ENCODE results near the gene PCDHGA5. TPM values are rescaled to one million over a fixed set of nuclear protein-coding genes. Genes with fewer than 3 reads are reported as not detected.
"Not testable (repeated sequence)": the region's sequence is repeated elsewhere in the genome, so short reads cannot be mapped to it uniquely, and the experiment has no call there.

The PCDHGA5 gene
- total RNA-seq, 6 donors from 2014 or later: 0.97 to 7.3 (median 2.0) TPM

DNA sequence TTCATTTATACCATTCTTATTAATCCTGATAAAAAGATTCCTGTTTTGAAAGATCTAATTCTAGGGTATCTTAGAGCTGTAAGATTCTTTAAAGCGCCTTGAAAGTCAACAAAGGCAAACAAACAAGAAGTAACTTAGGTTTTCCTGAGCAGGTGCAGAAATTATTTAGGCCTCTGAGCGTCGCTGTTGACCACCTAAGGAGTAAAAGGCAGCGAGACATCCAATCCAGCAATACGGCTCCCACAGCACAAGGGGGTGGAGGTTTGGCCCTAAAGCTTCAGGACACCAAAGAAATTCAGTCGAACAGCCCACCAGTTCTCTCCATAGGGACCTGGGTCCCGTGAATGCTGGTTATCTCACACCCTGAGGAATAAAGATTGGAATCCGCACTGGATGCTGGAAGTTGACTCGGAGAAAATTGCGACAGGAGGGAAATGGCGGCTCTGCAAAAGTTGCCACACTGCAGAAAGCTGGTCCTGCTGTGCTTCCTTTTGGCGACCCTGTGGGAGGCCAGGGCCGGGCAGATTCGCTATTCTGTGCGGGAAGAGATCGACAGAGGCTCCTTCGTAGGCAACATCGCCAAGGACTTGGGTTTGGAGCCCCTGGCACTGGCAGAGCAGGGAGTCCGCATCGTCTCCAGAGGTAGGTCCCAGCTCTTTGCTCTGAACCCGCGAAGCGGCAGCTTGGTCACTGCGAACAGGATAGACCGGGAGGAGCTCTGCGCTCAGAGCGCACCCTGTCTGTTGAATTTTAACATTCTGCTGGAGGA, 25.2 kb upstream of the PCDHGA5 start, which contains the start of gene PCDHGA2:
PCDHGA2 (plus strand) TSS at position 223 of the 769 bp plus-strand sequence.
- peaks cover 42 to 68% (median 52%) of the 10 kb centered on the region in 4 donors for H3K9me3 ChIP-seq
- DNase-seq (peak in 1 of 2 donors; percentile 19), ATAC-seq (ENCODE audit: low FRiP score in 2 of 2) (peak in 1 of 2 donors; percentile 16)
- H3K4me3 ChIP-seq: peak within 1 kb of the TSS in 2 of 4 donors; percentile 5 to 26
- no peak for TF ChIP-seq POLR2A (IDR thresholded peaks at IDR 0.05)
- peak in 2 of 6 experiments; percentile 13 to 18 for TF ChIP-seq CTCF (IDR thresholded peaks at IDR 0.05)
- no peak for TF ChIP-seq POLR2AphosphoS5 (IDR thresholded peaks at IDR 0.05)
- 8 to 20% methylated on average over 14 to 23 of the region's 27 CpGs for WGBS, 2 donors
- H3K27me3 ChIP-seq: no peaks in the 10 kb centered on the region
- no peaks in the 10 kb centered on the region for H3K4me1 ChIP-seq
- no peaks in the 10 kb centered on the region for H3K36me3 ChIP-seq
- no peak within 1 kb of the TSS for H3K27ac ChIP-seq

DNA sequence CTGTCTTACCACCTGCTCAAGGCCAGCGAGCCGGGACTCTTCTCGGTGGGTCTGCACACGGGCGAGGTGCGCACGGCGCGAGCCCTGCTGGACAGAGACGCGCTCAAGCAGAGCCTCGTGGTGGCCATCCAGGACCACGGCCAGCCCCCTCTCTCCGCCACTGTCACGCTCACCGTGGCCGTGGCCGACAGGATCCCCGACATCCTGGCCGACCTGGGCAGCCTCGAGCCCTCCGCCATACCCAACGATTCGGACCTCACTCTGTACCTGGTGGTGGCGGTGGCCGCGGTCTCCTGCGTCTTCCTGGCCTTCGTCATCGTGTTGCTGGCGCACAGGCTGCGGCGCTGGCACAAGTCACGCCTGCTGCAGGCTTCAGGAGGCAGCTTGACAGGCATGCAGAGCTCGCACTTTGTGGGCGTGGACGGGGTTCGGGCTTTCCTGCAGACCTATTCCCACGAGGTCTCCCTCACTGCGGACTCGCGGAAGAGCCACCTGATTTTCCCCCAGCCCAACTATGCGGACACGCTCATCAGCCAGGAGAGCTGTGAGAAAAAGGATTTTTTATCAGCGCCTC, 23.1 kb upstream of the PCDHGA5 start:
- not testable (repeated sequence) for H3K4me1 ChIP-seq; ATAC-seq (ENCODE audit: low FRiP score in 2 of 2); H3K27me3 ChIP-seq; H3K27ac ChIP-seq; H3K36me3 ChIP-seq; H3K4me3 ChIP-seq
- DNase-seq: peak in 1 of 2 donors; percentile 72
- peaks cover 34 to 78% (median 60%) of the 10 kb centered on the region in 4 donors for H3K9me3 ChIP-seq
- WGBS, 2 donors: 39 to 80% methylated on average over 7 to 22 of the region's 45 CpGs

GRCh38 chr5:141342773-141343172, 21.2 kb upstream of the PCDHGA5 start:
- H3K9me3 ChIP-seq: peaks cover 32 to 84% (median 59%) of the 10 kb centered on the region in 4 donors

DNA sequence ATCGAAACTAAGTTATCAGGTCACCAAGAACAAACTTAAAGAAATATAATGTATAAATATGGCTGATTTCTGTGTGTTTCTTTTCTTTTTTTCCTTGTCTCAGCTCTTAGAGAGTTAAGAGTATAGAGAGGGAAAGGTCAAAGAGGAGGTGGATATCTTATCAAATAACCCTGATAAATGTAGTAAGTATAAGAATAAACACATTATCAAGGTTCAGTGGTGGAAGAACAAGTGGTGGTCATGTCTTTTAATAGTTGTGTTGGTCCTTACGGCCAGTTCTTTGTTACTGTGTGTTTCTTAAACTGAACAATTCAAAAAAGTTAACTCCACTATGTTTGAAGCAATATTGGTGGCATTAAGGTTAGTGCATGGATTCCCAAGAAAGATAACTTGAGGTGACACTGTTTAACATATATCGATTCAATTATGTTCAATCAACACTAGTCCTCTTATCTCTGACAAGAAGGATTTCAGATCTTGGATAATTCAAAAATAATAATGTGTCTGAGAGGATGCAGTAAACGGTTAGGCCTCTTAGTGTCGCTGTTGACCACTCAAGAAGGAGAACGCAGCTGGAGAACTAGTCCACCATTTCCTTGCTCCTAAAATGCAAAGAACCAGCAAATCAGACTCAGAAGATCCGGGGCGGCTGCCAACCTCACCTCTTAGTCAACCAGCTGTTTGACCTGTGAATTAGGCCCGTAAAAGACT, 20.6 kb upstream of the PCDHGA5 start, which contains the start of gene PCDHGA3:
PCDHGA3 (plus strand) TSS at position 588 of the 711 bp plus-strand sequence. CDS start 205 bp downstream, outside the sequence.
- peaks cover 27 to 84% (median 52%) of the 10 kb centered on the region in 4 donors for H3K9me3 ChIP-seq
- H3K27me3 ChIP-seq: no peaks in the 10 kb centered on the region

More at GRCh38 chr5:141342773-141343172, 21.2 kb upstream of the PCDHGA5 start:
- no peaks in the 10 kb centered on the region for H3K4me1 ChIP-seq
- ATAC-seq (ENCODE audit: low FRiP score in 2 of 2) (no peak), DNase-seq (no peak)
- no peaks in the 10 kb centered on the region for H3K36me3 ChIP-seq
- no peaks in the 10 kb centered on the region for H3K27me3 ChIP-seq
- H3K4me3 ChIP-seq: no peak overlapping the region
- no peak overlapping the region for H3K27ac ChIP-seq
- TF ChIP-seq POLR2A (IDR thresholded peaks at IDR 0.05): no peak
- TF ChIP-seq CTCF (IDR thresholded peaks at IDR 0.05): no peak
- no peak for TF ChIP-seq EP300 (IDR thresholded peaks at IDR 0.05)
- TF ChIP-seq POLR2AphosphoS5 (IDR thresholded peaks at IDR 0.05): no peak
- 10 to 24% methylated on average over 1 of the region's 1 CpG for WGBS, 2 donors

More for the DNA sequence above, 20.6 kb upstream of the PCDHGA5 start, which contains the start of gene PCDHGA3:
- Histone ChIP-seq H3K27ac (no peak within 1 kb of the TSS), H3K4me1 (no peaks in the 10 kb centered on the region), H3K4me3 (peak within 1 kb of the TSS in 2 of 4 donors; percentile 5 to 19), H3K36me3 (no peaks in the 10 kb centered on the region)
- ATAC-seq (ENCODE audit: low FRiP score in 2 of 2): no peak
- DNase-seq: no peak
- 25 to 31% methylated on average over 9 of the region's 9 CpGs for WGBS, 2 donors
- TF ChIP-seq EP300 (IDR thresholded peaks at IDR 0.05) (no peak), CTCF (IDR thresholded peaks at IDR 0.05) (peak in 1 of 6 experiments; percentile 12)

Data from upper lobe of left lung (tissue), 6 donors.